ENCODE results near the gene PCK1.

The PCK1 gene

GRCh38 chr20:57610261-57610952, 49.5 kb downstream of the PCK1 start:
- in situ Hi-C loops (cut with HindIII; ENCODE audit: low sequenced_read_pairs) = no loop called here
- TF ChIP-seq, protein P1, sequence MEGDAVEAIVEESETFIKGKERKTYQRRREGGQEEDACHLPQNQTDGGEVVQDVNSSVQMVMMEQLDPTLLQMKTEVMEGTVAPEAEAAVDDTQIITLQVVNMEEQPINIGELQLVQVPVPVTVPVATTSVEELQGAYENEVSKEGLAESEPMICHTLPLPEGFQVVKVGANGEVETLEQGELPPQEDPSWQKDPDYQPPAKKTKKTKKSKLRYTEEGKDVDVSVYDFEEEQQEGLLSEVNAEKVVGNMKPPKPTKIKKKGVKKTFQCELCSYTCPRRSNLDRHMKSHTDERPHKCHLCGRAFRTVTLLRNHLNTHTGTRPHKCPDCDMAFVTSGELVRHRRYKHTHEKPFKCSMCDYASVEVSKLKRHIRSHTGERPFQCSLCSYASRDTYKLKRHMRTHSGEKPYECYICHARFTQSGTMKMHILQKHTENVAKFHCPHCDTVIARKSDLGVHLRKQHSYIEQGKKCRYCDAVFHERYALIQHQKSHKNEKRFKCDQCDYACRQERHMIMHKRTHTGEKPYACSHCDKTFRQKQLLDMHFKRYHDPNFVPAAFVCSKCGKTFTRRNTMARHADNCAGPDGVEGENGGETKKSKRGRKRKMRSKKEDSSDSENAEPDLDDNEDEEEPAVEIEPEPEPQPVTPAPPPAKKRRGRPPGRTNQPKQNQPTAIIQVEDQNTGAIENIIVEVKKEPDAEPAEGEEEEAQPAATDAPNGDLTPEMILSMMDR (IDR thresholded peaks at IDR 0.05; ENCODE audit: low read depth, low read length) = no peak
- DNase-seq (ENCODE audit: low read depth, low spot score) = no peak
- H3K4me3 ChIP-seq (ENCODE audit: low read depth, low read length) = no peak overlapping the region

GRCh38 chr20:57611586-57612311, 50.8 kb downstream of the PCK1 start:
- DNase-seq (ENCODE audit: low read depth, low spot score) = no peak
- in situ Hi-C loops (cut with HindIII; ENCODE audit: low sequenced_read_pairs) = no loop called here
- TF ChIP-seq, protein P1 (IDR thresholded peaks at IDR 0.05; ENCODE audit: low read depth, low read length) = no peak
- H3K4me3 ChIP-seq (ENCODE audit: low read depth, low read length) = no peak overlapping the region

DNA sequence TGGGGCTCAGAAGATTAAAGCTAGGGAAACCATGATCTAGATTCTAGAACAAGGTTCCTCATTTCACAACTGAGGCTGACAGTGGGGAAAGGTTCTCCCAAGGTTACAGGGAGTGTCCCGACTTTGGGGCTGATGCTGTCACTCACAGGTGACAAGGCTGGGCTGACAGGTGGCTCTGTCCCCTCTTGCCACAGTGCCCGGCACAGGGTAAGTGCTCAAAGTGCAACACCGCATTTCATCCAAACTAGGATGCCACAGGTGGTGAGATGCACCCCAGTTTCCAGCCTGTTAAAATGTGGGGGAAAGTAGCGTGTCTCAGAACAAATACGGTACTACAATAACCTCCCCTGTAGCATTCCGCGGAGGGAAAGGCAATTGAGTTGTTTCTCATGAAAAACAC, 51.5 kb downstream of the PCK1 start:
- TF ChIP-seq, protein P1 (IDR thresholded peaks at IDR 0.05; ENCODE audit: low read depth, low read length) = no peak
- in situ Hi-C loops (cut with HindIII; ENCODE audit: low sequenced_read_pairs) = no loop called here
- no peak overlapping the region for H3K4me3 ChIP-seq (ENCODE audit: low read depth, low read length)
- DNase-seq (ENCODE audit: low read depth, low spot score) = no peak

- in situ Hi-C loops (cut with HindIII; ENCODE audit: low sequenced_read_pairs) = no loop called here
- no peak for DNase-seq (ENCODE audit: low read depth, low spot score)
- no peak overlapping the region for H3K4me3 ChIP-seq (ENCODE audit: low read depth, low read length)
- TF ChIP-seq, protein P1 (IDR thresholded peaks at IDR 0.05; ENCODE audit: low read depth, low read length) = no peak
Observed at GRCh38 chr20:57612916-57613315, 52.0 kb downstream of the PCK1 start.

GRCh38 chr20:57613481-57613921, 52.6 kb downstream of the PCK1 start:
- TF ChIP-seq, protein P1 (IDR thresholded peaks at IDR 0.05; ENCODE audit: low read depth, low read length) = no peak

DNA sequence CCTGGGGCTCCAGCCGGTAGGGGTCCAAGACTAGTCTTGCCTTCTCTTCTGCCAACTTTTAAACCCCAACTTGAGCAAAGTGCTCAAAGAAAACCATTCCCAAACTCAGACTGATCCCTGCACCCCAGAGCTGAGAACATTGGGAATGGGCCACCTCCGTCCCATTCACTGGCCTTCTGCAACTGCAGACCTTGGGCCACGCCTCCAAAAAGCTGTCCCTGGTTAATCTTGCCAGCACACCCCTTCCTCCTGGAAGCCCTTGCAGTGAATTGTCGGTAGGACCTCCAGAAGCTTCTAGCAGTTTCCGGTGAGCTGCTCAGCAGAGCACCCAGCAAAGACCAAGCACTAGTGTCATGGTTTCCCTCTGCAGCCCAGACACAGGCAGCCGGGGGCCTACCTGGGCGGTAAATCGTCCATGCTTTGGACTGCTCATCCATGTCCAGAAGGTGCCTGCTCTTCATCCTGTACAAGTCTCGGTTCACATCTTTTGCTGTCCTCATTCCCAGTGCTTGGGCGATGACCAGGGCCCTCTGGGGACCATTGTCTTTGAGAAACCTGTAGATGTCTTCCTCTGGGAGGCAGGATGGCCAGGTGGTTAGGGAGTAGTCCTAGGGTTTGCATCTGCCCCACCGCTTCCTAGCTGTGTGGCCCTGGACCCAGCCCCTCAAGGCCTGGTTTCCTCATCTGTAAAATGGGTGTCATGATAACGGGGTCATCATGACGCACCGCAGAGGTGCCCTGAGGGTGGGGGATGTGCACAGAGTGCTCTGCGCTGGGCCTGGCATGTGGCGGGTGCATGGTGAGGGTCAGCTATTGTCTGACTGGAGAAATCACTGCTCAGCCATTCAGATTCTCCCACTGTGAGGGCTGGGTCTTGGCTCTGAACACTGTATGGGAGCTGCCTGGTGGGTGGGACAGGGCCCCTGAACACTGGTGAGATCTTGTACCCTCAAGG, 53.9 kb downstream of the PCK1 start:
- TF ChIP-seq, protein P1 (IDR thresholded peaks at IDR 0.05; ENCODE audit: low read depth, low read length) = no peak
- H3K4me3 ChIP-seq (ENCODE audit: low read depth, low read length) = no peak overlapping the region
- DNase-seq (ENCODE audit: low read depth, low spot score) = no peak
- in situ Hi-C loops (cut with HindIII; ENCODE audit: low sequenced_read_pairs) = no loop called here

More at GRCh38 chr20:57613481-57613921, 52.6 kb downstream of the PCK1 start:
- no peak overlapping the region for H3K4me3 ChIP-seq (ENCODE audit: low read depth, low read length)
- in situ Hi-C loops (cut with HindIII; ENCODE audit: low sequenced_read_pairs) = no loop called here
- DNase-seq (ENCODE audit: low read depth, low spot score) = no peak
